Fibroblast of lung (primary cell): ENCODE data around the gene ASIC4.

Experiments
- EZH2 ChIP-seq: IDR thresholded peaks from 2 replicates; pipeline ENCODE4 v1.5.1; 2012; ENCODE audit warnings: low read length, control low read depth, mild to moderate bottlenecking; ENCODE audit errors: missing control alignments
- TF ChIP-seq, protein P1 (sequence below), 2 donors: IDR thresholded peaks in 1 of 2; conservative IDR thresholded peaks in 1 of 2; 1 replicate in 1 of 2; 2 replicates in 1 of 2; pipeline ENCODE4 v1.5.1; 2011 to 2012; ENCODE audit warnings: low read length in 2 of 2, control low read depth in 1 of 2, inconsistent platforms in 1 of 2, low read depth in 1 of 2, mild to moderate bottlenecking in 1 of 2

DNA sequence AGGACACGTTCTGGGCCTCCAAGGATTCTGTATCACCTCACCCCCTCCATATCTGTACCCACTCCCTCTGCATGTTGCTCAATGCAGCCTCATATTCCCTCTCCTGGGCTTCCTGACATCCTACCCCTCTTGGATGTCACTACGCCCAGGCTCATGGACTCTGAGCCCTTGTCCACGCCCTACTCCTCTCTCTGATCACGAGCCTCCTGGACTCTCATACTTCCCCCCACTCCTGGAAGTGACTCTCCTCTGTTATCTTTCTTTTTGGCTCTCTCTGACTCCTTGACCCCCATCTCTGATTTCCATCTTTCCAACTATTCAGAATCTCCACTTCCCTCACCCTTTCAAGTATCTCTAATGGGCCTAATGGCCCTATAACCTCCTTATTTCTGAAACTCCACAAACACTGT lies 31.7 kb downstream of the ASIC4 start:
- TF ChIP-seq, protein P1, sequence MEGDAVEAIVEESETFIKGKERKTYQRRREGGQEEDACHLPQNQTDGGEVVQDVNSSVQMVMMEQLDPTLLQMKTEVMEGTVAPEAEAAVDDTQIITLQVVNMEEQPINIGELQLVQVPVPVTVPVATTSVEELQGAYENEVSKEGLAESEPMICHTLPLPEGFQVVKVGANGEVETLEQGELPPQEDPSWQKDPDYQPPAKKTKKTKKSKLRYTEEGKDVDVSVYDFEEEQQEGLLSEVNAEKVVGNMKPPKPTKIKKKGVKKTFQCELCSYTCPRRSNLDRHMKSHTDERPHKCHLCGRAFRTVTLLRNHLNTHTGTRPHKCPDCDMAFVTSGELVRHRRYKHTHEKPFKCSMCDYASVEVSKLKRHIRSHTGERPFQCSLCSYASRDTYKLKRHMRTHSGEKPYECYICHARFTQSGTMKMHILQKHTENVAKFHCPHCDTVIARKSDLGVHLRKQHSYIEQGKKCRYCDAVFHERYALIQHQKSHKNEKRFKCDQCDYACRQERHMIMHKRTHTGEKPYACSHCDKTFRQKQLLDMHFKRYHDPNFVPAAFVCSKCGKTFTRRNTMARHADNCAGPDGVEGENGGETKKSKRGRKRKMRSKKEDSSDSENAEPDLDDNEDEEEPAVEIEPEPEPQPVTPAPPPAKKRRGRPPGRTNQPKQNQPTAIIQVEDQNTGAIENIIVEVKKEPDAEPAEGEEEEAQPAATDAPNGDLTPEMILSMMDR (conservative IDR thresholded peaks at IDR 0.05 in 1 of 2, IDR thresholded peaks at IDR 0.05 in 1 of 2; ENCODE audit: low read depth in 1 of 2, low read length in 2 of 2): no peak
- TF ChIP-seq EZH2: no peak
